Fibroblast of skin of right quadriceps (primary cell): Measurements from ENCODE around the gene SYT15.
"Not testable (repeated sequence)": the region's sequence is repeated elsewhere in the genome, so short reads cannot be mapped to it uniquely, and the experiment has no call there.

ENCODE experiments used
- DNase-seq: peaks from one replicate; pipeline ENCODE4 v3.0.0-alpha.2; 2013

SYT15 gene

DNA sequence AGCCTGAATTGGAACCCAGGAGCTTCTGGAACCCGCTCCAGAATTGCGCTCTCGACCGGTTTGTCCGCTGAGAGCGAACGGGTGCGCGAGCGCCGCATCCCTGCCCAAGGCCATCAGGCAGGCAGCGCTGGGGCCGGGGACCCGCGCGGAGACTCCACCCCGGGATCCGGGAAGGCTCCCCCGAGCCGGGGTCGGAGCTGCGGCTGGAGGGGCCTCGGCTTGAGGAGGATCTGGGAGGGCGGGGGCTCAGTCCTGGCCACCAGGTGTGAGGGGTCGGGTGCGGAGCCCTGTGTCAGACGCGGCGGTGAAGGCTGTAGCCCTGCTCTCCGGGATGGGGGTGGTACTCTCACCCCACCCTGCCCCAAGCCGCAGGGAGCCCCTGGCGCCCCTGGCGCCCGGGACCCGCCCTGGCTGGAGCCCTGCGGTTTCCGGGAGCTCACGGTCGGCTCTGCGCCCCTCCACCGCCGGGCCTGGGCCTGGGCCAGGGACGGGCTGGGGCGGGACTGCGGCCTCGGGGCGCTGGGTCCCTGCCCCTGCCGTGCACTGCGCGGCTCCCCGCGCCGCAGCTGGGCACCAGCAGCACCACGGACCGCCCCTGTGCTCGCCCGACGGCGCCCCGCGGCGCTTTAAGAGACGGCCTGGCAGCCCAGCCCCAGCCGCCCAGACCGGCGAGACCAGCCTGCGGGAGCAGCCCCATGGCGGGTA, at the start of gene SYT15:
Gene SYT15, plus strand, starts transcription at position 655 of the 705 bp plus-strand sequence. Its CDS starts 41 bp downstream, at position 696.
- DNase-seq = not testable (repeated sequence)

DNA sequence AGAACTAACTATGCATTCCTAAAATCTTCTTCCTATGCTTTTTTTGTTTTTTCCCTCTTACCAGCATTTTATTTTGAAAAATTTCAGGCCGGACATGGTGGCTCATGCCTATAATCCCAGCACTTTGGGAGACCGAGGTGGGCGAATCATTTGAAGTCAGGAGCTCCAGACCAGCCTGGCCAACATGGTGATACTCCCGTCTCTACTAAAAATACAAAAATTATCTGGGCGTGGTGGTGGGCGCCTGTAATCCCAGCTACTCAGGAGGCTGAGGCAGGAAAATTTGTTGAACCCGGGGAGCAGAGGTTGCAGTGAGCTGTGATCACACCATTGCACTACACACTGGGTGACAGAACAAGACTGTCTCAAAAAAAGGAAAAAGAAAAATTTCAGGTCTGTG, 49.2 kb upstream of the SYT15 start:
- not testable (repeated sequence) for DNase-seq

DNA sequence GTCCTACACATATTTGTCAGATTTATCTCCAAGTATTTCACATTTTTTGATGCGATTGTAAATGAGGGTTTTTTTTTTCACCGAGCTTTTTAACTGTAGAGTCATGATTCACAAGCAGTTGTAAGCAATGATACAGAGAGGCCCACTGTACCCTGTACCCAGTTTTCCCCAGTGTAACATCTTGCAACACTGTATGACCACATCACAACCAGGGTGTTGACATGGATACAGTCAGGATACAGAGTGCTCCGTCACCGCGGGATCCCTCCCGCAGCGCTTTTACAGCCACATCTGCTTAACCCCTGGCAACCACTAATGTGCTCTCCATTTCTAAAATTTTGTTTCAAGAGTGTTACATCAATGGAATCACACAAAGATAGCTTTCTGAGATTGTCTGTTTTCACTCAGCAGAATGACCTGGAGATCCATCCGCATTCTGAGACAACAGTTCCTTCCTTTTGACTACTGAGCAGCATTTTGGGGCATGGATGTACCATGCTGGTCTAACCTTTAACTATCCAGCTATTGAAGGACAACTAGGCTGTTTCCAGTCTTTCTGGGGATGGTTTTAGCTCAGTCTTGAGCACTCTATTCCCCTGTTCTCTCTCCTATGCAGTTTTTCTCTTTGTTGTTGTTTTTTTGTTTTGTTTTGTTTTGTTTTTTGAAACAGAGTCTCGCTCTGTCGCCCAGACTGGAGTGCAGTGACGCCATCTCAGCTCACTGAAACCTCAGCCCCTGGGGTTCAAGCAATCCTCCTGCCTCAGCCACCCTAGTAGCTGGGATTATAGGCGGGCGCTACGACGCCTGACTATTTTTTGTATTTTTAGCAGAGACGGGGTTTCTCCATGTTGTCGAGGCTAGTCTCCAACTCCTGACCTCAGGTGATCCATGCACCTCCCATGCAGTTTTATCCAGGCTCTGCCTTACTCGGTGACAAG, 48.4 kb upstream of the SYT15 start:
- DNase-seq = peak; percentile 98

DNA sequence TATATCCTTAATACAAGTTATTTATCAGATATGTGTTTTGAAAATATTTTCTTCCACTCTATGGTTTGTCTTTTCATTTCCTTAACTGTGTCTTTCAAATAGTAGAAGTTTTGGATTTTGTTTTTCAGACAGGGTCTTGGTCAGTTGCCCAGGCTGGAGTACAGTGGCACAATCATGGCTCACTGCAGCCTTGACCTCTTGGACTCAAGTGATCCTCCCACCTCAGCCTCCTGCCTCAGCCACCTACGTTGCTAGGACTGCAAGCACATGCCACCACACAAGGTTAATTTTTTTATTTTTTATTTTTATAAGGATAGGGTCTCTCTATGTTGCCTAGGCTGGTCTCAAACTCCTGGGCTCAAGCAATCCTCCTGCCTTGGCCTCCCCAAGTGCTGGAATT, 46.7 kb upstream of the SYT15 start:
- DNase-seq = not testable (repeated sequence)

DNA sequence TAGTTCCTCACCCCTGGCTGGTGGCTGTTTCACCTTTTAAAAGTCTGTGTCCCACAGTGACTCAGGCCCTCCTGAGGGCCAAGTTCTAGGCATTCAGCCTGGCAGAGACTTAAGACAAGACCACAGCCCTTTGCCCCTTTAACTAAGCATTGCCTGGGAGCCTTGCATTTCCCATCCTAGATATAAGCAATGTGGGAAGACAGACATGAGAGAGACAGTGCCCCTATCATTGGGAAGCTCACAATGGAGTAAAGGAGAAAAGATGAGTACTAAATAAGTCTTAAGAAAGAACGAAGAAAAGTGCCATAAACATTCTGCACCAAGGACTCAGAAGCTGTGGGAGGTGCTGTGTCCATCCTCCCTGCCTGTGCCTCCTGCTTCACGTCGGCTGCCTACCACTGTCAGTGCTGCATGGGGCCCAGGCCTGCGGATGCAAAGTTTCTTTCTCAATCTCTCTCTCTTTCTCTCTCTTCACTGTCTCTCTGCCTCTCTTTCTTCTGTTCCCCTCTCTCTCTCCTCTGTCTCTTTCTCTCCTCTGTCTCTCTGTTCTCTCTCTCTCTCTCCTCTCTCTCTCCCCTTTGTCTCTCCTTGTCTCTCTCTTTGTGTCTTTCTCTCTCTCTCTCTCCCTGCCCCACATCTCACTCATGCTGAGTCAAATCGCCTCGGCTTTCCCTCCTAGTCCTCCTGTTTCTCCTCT, 44.0 kb upstream of the SYT15 start:
- no peak for DNase-seq

DNA sequence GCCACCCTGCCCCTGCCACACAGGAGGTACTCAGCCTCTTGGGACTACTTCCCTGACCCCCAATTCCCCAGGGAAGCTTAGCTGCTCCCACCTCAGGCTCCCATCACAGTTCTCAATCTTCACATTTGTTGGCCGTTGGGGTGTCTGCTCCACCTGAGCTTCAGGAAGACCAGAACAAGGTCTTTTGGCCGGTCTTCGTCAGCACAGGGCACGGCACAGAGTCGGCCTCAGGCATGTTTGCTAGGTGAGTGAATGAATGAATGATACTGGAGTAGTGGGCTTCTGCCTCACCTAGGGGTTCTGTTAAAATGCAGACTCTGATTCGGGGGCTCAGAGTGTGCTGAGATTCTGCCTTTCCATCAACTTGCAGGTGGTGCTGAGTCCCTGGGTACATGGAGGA, 42.8 kb upstream of the SYT15 start:
- DNase-seq = no peak

DNA sequence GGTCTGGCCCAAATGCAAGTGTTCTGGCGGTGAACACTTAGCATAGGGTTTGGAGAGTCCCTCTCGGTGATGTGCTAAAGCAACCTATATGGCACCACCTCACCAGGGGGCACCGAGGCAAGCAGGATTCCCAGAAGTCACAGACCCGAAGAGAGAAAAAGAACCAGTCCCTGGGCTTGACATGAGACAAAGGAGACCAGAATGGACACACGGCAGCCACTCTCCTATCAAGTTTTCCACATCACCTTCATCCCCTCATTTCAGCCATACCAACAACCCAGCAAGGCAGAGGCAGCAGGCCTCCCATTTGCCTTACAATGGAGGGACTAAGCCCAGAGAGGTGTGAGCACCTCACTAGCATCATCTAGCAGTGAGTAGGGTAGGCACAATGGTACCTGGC, 42.1 kb upstream of the SYT15 start:
- no peak for DNase-seq

DNA sequence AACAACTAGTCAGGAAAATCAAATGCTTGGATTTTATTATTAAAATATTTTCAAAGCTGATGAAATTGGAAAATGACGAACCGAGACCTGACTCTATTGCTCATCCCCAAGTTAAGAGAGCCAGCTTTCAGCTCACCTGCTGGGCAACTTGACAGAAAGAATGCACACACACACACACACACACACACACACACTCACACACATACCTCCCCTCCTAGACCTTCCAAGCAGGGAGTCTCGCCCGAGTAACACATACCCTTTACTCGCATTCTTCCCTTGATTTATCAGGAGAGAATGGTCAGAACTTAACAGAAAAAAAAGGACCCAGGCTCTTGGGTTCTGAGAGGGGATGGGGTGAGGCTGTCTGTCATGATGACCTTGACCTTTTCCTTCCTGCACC, 41.6 kb upstream of the SYT15 start:
- no peak for DNase-seq

DNA sequence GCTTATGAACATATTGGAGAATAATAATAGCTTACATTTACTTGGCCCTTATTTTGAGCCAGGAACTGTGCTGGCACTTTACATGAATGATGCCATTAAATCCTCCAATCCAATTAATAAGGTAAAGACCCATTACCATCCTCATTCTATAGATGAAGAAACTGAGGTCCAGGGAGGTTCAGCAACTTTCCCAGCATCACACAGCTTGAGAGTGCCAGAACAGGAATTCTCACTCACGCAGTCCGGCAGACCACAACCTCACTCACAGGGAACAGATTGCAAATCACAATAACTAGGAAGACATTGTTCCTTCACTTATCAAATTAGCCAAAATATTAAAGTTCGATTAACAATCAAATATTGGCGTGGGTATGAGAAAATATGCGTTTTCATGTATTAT, 40.8 kb upstream of the SYT15 start:
- no peak for DNase-seq

DNA sequence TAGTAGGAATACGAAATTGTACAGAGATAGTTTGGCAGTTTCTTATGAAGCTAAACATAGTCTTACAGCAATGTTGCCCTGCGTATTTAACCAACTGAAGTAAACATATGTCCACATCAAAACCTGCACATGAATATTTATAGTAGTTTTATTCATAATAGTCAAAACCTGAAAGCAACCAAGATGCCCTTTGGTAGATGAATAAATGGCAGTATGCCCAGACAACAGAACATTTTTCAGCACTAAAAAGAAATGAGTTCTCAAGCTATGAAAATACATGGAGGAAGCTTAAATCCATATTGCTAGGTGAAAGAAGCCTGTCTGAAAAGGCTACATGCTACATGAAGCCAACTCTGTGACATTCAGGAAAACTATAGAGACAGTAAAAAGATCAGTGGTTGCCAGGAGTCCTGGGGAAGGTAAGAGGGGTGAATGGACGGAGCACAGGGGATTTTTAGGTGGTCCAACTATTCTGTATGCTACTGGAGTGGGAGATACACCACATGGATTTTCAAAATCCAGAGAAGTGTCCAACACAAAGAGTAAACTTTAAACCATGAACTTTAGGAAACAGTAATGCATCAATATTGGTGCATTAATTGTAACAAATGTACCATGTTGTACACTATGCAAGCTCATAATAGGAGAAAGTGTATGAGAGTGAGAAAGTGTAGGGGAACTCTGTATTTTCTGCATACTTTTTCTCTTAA, 40.1 kb upstream of the SYT15 start:
- DNase-seq = no peak

DNA sequence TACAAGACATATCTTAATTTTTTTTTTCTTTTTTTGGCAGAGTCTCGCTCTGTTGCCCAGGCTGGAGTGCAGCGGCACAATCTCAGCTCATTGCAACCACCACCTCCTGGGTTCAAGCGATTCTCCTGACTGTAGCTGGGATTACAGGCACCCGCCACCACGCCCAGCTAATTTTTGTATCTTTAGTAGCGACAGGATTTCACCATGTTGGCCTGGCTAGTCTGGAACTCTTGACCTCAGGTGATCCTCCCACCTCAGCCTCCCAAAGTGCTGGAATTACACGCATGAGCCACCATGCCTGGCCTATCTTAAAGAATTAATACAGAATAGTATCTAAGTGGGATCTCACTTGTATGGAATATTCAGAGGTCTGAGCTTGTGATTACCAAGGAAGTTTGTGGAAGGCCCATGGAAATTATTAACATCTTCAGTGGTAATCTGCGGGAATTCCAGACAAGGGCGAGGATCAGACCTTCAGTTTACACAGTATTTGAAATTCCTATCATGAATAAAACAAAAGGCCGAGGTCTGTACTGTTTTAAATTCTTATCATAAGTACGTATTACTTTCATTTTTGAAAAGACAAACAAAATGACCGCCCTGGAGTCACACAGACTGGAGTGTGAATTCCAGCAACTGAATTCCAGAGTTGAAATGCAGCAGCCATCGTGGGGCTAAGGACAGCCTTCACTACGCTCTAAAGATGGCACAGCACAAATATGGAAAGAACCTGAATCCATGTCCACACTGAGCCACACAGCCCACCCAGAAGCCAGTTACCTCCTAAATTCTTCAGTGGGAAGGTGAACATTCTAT, 39.1 kb upstream of the SYT15 start:
- no peak for DNase-seq

DNA sequence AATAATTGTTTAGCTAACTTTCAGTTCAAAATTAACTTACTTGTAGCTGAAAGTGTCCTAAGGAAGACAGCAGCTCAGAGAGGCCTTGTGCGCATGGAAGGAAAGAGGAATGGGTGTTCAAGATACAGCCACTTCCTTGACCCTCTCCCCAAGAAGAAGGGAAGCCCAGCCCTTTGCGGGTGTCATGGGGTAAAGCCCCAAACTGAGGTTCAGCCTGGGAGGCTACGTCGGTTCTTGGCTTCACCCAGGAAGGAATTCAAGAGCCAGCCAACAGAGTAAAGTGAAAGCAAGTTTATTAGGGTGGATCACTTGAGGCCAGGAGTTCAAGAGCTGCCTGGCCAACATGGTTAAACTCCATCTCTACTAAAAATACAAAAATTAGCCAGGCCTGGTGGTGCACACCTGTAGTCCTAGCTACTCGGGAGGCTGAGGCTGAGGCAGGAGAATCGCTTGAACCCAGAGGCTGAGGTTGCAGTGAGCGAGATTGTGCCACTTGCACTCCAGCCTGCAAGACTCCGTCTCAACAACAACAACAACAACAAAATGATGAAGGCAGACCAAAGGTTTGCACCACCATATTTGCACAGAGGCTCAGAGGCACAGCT, 38.4 kb upstream of the SYT15 start:
- DNase-seq = no peak

DNA sequence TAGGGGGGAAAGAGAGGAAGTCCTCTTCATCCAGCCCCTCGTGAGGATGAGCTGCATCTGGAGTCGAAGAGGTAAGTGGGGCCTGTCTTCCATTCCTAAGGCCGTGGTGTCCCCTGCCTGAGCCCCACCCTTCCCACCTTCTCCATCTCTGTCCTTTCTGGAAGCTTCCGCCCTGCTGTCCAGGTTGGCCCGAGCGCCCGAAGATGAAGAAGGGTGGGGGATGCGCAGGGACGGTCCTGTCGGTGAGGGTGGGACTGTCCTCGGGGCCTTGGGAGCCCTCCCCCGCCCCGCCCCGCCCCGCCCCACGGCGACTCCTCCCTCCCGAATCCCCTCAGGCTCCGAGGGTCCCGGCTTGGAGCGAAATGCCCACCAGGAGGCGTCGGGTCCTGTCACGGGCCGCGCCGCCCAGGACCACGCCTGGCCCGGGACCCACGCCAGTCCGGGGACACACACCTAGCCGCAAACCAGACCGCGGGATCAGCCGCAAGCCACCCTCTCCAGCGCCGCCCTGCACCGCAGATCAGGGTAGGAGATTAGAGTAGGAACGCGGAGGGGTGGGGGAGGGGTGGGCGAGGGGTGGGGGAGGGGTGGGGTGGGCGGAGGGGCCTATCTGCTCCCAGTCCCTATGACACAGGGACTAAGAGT, 37.8 kb upstream of the SYT15 start:
- DNase-seq = peak; percentile 20

DNA sequence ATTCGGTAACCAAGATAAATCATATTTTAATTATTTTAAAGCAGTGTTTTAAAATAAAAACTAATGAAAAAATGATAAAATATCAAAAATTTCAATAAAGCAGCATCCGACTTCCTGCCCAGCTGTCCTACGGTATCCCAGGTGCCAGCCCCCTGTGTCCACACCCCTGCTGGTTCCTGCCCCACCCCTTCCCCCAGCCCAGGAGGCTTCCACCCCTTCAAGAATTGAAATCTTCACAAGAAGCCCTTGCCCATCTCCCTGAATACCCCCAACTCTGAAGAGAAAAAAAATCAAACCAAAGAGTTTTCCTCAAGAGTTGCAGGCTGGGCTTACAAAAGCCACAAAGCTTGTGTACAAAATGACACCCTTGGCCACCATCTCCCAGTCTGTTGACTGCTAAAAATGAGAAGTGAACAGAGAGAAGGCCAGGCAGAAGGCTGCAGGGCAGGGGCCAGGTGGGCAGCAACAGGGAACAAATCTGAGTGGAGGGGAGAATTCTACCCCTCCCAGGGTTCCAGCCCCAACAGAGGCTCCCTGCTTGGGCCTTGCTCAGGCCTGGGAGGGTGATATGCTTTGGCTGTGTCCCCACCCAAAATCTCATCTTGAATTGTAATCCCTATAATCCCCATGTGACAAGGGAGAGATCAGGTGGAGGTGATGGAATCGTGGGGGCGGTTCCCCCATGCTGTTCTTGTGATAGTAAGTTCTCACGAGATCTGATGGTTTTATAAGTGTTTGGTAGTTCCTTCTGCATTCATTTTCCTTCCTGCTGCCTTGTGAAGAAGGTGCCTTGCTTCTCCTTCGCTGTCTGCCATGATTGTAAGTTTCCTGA, 37.0 kb upstream of the SYT15 start:
- DNase-seq = no peak

DNA sequence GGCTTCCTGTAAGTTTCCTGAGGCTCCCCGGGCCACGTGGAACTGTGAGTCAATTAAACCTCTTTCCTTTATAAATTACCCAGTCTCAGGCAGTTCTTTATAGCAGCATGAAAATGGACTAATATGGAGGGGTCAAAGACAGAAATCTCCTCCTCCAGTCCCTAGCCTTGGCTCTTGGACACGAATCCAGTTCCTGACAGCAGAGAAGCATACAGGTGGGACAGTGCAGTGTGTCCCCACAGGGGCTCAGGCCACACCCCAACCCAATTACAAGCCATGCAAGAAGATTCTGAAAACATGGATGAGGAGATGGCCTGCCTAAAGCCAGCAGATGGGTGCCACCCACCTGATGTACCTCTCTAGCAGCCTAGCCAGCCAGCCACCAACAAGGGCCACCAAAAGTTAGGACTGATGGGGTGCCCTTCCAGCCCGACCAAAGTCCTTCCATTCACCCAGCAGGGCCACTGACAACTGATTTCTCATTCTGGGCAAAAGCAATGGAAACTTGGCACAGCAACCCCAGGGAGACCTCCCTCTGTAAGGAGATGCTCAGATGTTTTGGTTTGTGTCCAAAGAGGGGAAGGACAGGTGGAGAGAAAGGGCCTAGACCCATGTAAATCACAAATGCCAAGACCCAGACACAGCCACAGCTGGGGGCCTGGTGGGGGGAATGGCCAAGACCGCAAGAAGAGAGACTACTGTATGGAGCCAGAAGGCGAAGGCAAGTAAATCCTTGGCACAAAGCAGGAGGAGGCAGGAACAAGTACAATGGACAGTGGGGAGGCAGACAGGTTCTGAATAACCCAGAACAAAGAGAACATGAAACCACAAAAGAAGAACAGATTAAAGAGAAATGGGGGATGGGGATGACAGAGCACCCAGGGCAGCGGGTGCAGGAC, 36.1 kb upstream of the SYT15 start:
- DNase-seq = no peak

DNA sequence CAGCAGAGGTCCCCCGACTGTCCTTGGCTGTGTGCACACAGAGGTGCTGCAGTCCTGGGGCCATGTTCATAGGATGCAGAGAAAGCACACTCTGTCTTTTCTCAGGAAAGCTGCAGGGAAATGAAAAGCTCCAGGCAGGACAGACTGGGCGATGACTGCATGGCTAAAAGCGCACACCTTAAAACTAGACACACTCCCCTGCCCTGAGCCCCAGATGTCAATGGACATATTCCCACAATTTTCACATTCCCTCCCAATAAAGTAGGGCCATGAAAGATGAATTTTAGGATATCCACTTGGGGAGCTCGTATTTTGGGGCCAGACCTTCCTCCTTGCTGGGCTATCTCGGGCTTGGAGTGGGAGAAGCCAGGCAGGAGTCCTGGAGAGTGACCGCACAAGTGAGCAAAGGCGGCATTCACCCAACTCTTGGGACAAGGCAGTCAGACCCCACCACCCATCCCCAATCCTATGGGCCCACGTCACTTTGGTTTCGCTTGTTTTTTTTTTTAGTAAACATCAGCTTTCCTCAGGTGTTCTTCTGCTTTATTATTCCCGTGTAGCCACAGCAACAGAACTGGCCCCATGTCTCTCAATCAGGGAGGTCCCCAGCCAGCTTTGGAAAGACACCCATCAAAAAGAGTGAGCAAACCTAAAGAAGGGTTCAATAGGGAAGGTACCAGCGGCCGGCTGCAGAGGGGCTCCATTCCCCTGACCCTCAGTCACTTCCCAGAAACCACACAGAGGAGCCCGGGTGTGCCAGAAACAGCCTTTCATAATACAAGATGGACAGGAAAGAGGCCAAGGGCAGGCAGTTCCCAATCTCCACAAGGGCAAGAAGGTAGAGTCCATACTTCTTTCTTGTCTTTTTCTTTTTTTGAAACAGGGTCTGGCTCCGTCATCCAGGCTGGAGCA, 35.2 kb upstream of the SYT15 start:
- DNase-seq = no peak

DNA sequence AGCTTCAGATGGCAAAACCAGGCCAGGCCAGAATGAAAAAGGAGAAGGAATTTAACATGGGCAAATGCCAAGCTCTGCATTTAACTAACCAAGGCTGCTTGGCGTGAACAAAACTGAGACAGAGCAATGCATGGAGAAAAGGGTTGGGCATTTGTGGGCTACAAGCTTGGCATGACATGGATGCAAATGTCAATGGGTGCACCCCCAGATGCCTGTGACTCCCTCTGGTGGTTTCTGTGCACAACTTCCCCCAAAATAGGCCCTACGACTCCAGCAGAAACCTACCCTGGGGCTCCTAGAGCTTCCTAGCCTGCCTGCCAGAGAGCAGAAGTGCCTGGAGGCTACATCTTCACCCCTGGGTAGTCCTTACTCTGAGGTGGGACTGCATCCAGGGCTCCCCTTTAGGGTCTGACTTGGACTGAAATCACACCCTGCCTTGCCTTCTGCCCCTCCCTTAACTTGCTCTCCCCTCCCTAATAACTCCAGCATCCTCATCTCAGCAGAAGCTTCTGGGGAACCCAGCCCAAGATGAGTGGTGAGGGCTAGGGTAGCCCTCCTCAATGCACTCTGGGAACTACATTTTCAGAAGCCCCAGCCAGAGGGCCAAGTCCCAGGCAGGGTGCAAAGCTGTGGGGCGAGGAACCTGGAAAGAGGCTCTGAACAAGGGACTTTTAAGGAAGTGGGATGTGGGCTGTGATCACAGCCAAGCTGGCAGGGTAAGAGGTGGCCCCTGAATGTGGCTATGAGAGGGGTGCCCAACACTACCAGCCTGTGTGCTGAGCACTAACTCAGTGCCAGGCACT, 33.7 kb upstream of the SYT15 start:
- no peak for DNase-seq
